GM18508 (cell line): ENCODE measurements around the gene CYTH4.
"Not testable (repeated sequence)": the region's sequence is repeated elsewhere in the genome, so short reads cannot be mapped to it uniquely, and the experiment has no call there.

Source experiments
- ATAC-seq: cut with Tn5 transposase; IDR thresholded peaks from one replicate; pipeline ENCODE4 v1.9.1; 2021; ENCODE audit warnings: moderate number of reproducible peaks; ENCODE audit not compliant: insufficient read depth, unreplicated experiment

The CYTH4 gene

DNA sequence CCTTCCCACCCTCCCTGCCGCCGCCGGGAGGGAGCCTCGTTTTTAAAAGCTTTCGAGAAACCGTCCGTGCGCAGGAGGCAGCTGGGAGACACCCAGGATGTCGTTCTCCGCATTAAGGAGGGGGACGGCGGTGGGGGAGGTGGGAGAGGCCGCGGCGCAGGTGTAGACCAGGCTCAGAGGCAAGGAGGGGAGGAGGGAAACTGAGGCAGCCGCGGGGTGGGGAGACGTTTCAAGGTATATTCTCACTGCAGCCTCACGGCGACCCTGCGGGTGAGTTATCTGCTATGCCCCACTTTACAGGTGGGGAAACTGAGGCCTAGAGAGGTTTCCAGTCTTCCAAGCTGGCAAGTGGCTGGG is 42.7 kb downstream of the CYTH4 start:
- ATAC-seq, result no peak

- ATAC-seq, result no peak
Measured at GRCh38 chr22:37326726-37327125, 44.4 kb downstream of the CYTH4 start.

GRCh38 chr22:37328017-37328416 is 45.7 kb downstream of the CYTH4 start:
- ATAC-seq, result no peak

DNA sequence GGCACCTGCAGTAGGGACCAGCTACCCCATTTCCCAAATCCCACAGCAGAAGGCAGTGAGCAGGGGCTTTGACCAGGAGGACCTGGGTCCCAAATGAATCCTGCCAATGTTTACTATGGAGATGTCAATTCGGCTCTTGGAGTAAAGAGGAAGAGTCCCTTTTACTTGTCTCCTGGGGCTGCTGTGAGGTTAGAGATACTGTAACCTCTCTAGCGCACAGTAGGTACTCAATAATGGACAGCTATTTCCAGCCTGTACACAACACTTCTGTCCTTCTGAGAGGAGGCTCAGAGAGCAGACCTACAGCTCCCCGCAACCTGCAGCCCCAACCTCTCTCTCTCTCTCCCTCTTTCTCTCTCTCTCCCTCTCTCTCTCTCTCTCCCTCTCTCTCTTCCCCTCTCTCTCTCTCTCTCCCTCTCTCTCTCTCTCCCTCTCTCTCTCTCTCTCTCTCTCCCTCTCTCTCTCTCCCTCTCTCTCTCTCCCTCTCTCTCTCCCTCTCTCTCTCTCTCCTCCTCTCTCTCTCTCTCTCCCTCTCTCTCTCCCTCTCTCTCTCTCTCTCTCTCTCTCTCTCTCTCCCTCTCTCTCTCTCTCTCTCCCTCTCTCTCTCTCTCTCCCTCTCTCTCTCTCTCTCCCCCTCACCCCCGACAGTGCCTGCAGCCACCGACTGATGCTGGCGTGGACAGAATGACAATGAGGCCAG is 46.4 kb downstream of the CYTH4 start:
- ATAC-seq, result not testable (repeated sequence)

GRCh38 chr22:37329238-37330140 is 47.2 kb downstream of the CYTH4 start:
- no peak for ATAC-seq

GRCh38 chr22:37330200-37331033 is 48.1 kb downstream of the CYTH4 start:
- ATAC-seq, result no peak

DNA sequence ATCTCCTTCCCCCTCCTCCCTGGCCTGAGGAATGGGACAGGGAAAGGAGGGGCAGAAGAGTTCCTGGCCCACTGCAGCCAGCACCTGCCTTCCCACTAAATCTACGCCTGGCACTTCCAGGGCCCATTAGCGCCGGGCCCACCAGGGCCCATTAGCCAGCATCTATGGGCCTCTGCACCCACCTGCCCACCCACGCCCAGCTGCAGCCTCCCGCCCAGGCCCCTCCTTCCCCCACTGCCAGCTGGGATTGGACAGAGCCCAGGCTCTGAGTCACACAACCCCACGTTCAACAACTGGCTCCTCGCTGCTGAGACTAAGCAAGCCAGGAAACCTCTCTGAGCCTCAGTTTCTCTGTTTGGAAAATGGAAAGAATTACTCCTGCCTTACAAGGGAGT is 48.7 kb downstream of the CYTH4 start:
- no peak for ATAC-seq

DNA sequence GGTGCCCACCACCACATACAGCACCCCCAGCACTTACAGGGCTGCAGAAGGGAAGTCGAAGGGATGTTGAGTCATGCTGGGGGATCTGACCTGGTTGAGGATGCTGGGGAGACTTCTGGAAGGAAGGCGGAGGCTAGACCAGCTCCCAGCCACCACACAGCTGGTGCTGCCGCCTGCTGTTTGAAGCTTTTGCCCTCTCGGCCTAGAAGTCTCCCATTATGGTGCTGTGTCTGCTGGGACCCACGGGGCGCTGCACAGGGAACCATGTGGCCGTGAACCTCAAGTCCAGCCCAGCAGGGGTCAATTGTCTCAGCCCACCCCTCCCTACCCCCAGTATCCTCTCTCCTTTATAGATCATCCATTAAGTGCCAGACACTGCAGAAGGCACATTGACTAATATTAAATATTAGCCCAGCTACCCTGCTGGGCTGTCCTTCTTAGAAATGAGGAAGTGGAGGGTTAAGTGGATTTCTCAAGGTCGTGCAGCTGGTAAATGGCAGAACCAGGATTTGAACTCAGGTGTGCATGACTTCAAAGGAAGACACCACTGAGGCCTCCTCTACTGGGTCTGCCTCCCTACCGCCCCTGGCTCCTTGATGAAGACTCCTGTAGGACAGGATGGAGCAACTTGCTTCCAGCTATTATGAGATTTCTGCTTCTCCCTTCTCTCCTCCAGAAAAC is 49.7 kb downstream of the CYTH4 start:
- ATAC-seq, result no peak

- ATAC-seq, result no peak
Measured at GRCh38 chr22:37333724-37334460, 51.6 kb downstream of the CYTH4 start.

GRCh38 chr22:37334461-37334858 is 52.2 kb downstream of the CYTH4 start:
- no peak for ATAC-seq

DNA sequence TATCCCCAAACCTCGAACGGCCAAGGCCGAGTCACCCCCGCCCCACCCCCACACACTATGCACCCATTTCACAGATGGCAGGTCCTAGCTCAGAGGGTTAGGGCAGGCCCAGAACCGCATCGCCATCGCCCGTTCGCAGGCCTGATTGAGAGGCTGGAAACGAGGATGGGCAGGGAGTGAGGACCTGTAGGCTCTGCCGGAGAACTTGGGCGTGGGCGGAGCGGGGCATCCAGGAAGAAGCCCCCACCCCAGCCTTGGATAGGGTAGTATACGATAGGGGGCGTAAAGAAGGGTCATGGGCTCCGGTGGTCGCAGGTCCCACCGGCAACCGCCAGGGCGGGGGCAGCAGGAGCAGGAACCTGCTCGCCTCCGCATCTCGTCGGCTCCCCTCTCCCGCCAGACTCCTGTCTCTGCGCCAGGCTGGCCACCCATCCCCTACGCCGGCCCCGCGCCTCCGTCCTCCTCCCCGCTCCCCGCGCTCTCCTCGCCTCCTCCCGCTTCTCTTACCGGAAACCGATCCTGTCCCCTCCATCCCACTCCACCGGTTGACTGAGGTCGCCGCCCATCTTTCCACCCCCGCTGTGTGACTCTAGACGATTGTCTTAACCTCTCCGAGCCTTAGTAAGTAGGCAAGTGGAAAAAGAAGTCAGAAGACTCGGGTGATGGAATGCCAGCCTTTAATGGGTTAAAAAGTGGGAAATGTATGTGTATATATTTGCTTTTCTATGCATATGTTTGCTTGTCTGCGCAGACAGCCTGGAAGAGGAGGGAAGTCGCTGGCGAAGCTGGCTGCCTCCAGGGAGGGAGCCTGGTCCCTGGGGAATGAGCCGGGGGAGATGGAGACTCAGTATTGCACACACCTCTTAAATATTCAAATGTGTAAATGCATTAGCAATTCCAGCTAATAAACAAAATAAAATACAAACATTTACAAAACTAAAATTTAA is 52.8 kb downstream of the CYTH4 start:
- no peak for ATAC-seq

GRCh38 chr22:37335806-37336199 is 53.5 kb downstream of the CYTH4 start:
- ATAC-seq, result no peak

DNA sequence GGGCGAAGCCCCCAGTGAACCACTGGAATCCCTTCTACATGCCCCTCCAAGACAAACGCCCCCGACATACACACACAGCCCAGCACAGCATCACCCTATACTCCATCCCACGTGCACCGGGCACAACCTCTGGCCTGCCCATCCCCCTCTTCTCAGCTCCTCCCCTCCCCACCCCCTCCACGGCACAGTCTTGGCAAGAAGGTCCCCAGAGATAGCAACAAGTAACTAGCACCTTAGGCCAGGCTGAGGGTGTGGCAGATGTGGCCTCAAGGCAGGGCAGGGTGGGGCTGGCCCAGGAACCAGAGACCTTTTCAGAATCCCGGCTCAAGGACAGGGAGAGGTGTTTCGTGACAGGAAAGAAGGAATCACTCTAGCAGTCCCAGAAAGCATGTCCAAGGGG is 54.3 kb downstream of the CYTH4 start:
- no peak for ATAC-seq

DNA sequence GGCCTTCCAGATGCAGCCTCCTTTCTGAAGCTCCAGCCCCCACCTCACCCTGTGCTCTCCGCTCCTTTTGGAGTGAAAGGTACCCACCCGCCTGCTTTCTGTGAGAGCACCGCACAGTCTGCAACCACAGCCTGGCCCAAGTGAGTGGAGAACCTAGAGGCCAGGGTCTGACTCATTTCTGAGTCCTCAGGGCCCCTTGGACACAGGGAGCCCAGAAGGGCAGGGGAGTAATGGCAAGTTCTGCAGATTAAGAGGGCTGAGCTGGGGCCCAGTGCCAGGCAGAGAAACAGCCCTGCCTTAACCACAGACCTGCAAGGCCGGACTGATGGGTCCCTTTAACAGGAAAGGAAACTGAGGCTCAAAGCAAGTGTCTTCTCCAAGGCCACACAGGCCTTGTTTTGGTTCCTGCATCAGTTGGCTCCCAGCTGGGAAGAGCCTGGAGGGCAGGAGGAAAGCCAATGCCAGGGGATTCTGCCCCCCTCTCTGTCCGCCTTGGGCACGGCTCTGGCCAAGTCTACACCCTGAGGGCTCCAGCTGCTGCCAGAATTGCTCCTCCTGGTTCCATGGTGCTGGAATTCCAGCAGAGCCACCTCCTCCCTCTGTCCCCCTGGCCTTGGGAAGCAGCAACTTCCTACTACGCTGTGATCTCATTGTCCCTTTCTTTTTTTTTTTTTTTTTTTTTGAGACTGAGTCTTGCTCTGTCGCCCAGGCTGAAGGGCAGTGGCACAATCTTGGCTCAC is 55.1 kb downstream of the CYTH4 start:
- ATAC-seq, result no peak

DNA sequence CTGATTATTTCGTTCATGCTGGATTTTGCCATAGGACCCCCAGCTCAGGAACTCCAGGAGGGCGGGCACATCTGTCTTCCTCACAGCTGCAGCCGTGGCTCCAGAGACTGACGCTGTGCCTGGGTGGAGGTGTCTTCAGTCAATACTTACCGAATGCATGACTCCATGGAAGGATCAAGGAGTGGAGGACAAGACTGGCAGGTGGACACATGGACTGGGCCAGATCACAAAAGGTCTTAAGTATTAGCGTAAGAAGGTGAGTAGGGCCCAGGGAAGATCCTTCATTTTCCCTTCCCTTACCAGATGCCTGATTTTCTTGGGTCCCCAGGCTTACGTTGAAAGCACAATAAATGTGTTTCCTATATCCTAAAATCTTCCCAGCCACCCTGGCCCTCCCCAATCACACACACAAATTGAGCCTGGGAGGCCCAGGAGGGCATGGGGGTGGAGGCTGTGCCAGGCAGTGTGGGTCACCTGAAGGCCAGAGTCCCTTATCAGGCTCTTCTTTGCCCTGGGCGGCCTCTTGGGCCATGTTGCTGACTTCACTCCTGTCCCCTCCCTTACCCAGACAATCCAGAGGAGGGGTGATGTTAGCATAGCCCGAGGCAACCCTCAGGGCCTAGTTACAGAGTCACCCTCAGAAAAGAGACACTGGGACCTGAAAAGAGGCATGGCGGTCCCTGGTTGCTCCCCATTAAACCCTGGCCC is 56.4 kb downstream of the CYTH4 start:
- no peak for ATAC-seq

DNA sequence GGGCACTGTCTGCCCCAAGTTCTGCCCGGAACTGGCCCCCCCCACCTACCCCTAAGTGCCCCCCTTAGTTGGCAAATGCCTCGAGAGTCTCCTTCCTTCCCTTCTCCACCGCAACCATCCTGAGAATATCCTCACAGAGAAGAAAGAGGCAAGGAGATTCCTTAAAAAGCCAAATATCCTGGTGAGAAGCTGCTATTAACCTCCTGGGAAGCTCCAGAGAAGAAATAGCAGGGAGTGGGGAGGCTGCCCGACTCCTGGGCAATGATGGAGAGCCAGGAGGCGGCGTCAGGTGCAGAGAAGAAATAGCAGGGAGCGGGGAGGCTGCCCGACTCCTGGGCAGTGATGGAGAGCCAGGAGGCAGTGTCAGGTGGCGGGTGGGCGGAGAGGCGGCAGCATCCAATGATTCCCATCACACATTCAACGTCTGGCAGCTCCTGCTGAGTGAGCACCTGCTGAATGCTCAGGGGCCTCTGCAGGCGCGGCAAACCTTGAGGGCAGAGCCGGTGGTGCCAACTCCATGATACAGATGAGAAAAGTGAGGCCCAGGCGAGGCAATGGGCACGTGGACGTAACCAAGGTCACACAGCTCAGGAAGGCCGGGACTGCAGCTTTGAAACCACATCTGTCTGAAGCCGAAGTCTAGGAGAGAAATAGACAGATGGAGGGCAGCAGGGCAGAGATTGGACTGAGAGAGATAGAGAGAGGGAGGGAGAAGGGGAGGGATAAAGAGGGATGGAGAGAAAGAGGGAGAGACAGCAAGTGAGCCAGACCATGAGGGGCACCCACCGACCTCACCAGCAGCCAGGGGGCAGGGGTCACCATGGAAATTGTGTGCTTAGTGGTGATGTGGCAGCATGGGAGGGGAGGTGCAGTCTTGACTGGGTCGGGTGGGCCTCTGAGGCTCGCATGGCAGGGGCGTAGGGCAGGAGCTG is 58.3 kb downstream of the CYTH4 start:
- no peak for ATAC-seq
